PC-3 (cell line): ENCODE measurements around the gene DIP2B. TPM values are rescaled to one million over a fixed set of nuclear protein-coding genes. Genes with fewer than 3 reads are reported as not detected.

Experiments used
- ATAC-seq: fragments of 200-7000 bp; cut with Tn5 transposase; 2 replicates; pipeline ENCODE4 v1.9.1; 2020; ENCODE audit warnings: mild to moderate bottlenecking, moderate library complexity
- BruUV-seq: library from RNA; stranded (reverse); fragments of 400-500 nt; replicated peaks from 2 replicates; lab custom pipeline; 2021; lab: Mats Ljungman, UMichigan
- CTCF ChIA-PET: fragments of 300-600 bp; sonication (Branson Sonifier 250); formaldehyde crosslinking; loops from one replicate; lab custom pipeline; 2022; ENCODE audit warnings: antibody characterized with exemption; lab: Charles Lee
- POLR2A ChIA-PET: fragments of 300-600 bp; sonication (Branson Sonifier 250); formaldehyde crosslinking; loops from one replicate; lab custom pipeline; 2022; ENCODE audit warnings: antibody characterized with exemption; ENCODE audit not compliant: unreplicated experiment; lab: Charles Lee
- DNase-seq: peaks from one replicate; pipeline ENCODE4 v3.0.0-alpha.2; 2015
- H2AFZ ChIP-seq: fragments of 300-600 bp; sonication (generic); 2 replicates; pipeline ENCODE4 v1.6.0; 2016; ENCODE audit warnings: antibody characterized with exemption, low read length
- H3F3A ChIP-seq: fragments of 300-600 bp; sonication (generic); one replicate; pipeline ENCODE4 v1.6.0; 2017; ENCODE audit warnings: antibody characterized with exemption, low read length, control low read depth, mild to moderate bottlenecking; ENCODE audit not compliant: unreplicated experiment
- H3K27ac ChIP-seq: fragments of 300-600 bp; sonication (generic); 2 replicates; pipeline ENCODE4 v1.5.1; 2016; ENCODE audit warnings: mild to moderate bottlenecking, low read length
- H3K27me3 ChIP-seq: fragments of 300-600 bp; sonication (generic); 2 replicates; pipeline ENCODE4 v1.6.1; 2016; ENCODE audit warnings: low read length, mixed read lengths
- H3K36me3 ChIP-seq: fragments of 300-600 bp; sonication (generic); 2 replicates; pipeline ENCODE4 v1.6.1; 2016; ENCODE audit warnings: low read depth, mixed run types, low read length, mixed read lengths
- H3K4me1 ChIP-seq: fragments of 300-600 bp; sonication (generic); 2 replicates; pipeline ENCODE4 v1.5.1; 2016; ENCODE audit warnings: low read length; ENCODE audit not compliant: insufficient read depth
- H3K4me2 ChIP-seq: fragments of 300-600 bp; sonication (generic); 2 replicates; pipeline ENCODE4 v1.6.0; 2016; ENCODE audit warnings: low read length
- H3K4me3 ChIP-seq: fragments of 300-600 bp; sonication (generic); 2 replicates; pipeline ENCODE4 v1.5.1; 2016; ENCODE audit warnings: mild to moderate bottlenecking, low read length, mixed read lengths
- H3K79me2 ChIP-seq: fragments of 300-600 bp; sonication (generic); 2 replicates; pipeline ENCODE4 v1.6.1; 2017; ENCODE audit warnings: low read length, mixed read lengths
- H3K9ac ChIP-seq: fragments of 300-600 bp; sonication (generic); 2 replicates; pipeline ENCODE4 v1.6.0; 2016; ENCODE audit warnings: mild to moderate bottlenecking, low read length
- H3K9me2 ChIP-seq: fragments of 300-600 bp; sonication (generic); replicated peaks from 2 replicates; pipeline ENCODE4 v1.6.1; 2016; ENCODE audit warnings: mixed run types, low read length, mixed read lengths
- H3K9me3 ChIP-seq: fragments of 300-600 bp; sonication (generic); 2 replicates; pipeline ENCODE4 v1.6.1; 2016; ENCODE audit warnings: low read length, mixed read lengths
- H4K20me1 ChIP-seq: fragments of 300-600 bp; sonication (generic); 2 replicates; pipeline ENCODE4 v1.6.1; 2016; ENCODE audit warnings: low read length, mixed read lengths
- EZH2 ChIP-seq: fragments of 300-600 bp; sonication (generic); IDR thresholded peaks from one replicate; pipeline ENCODE4 v1.6.1; 2017; ENCODE audit warnings: antibody characterized with exemption, mild to moderate bottlenecking, low read length; ENCODE audit not compliant: unreplicated experiment
- EZH2phosphoT487 ChIP-seq: fragments of 300-600 bp; sonication (generic); IDR thresholded peaks from 2 replicates; pipeline ENCODE4 v1.6.1; 2018; ENCODE audit warnings: mild to moderate bottlenecking, antibody characterized with exemption, low read length, borderline replicate concordance
- intact Hi-C: fragments of 100-400 bp; cut with micrococcal nuclease; formaldehyde crosslinking; loops from 2 replicates; pipeline ENCODE4 v1.9.0; 2023
- total RNA-seq: library from RNA; depleted of rRNA; stranded (reverse); fragments of >200 nt; gene quantifications from 2 replicates; pipeline ENCODE4 v1.2.3, GENCODE V29; 2014
- TF ChIP-seq, protein P1 (sequence below): fragments of 300-600 bp; sonication (generic); conservative IDR thresholded peaks from 2 replicates; pipeline ENCODE4 v1.5.1; 2017; ENCODE audit warnings: antibody characterized with exemption, low read depth, mild to moderate bottlenecking, low read length

The DIP2B gene
- total RNA-seq, 1 experiment from 2014 or later: 36.3 TPM

DNA sequence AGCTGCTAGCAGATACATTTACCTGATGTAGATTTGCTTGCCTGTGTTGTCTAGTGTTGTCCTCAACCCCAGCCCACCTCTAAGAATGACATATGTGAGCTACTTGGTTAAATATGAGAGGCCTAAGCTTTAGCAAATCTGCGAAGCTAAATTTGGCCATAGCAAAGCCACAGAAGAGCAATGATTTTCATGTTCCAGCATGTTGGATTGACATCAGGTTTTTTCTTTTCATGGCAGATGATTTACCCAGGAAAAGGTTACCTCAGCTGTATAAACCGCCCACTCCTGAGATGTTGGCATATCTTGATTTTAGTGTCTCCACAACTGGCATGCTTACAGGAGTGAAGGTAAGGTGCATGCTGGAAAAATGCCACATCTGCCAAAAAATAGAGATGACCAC lies 222.7 kb downstream of the DIP2B start:
- H3K4me3 ChIP-seq: no peak overlapping the region
- ATAC-seq (no peak), DNase-seq (no peak)
- H4K20me1 ChIP-seq: no peaks in the 10 kb centered on the region
- H3K4me1 ChIP-seq: peaks cover 7% of the 10 kb centered on the region
- CTCF ChIA-PET: no interaction called here
- no peak overlapping the region for H3K4me2 ChIP-seq
- H3K27ac ChIP-seq: no peak overlapping the region
- POLR2A ChIA-PET: no interaction called here
- no peak overlapping the region for H3K9ac ChIP-seq
- peaks cover 65% of the 10 kb centered on the region for H3K36me3 ChIP-seq
- no peak overlapping the region for H2AFZ ChIP-seq
- no peaks in the 10 kb centered on the region for H3F3A ChIP-seq
- intact Hi-C loops: no loop called here
- H3K79me2 ChIP-seq: no peaks in the 10 kb centered on the region
- H3K9me3 ChIP-seq: no peaks in the 10 kb centered on the region
- H3K27me3 ChIP-seq: no peaks in the 10 kb centered on the region
- H3K9me2 ChIP-seq: no peaks in the 10 kb centered on the region
- BruUV-seq: no TSS peak
- TF ChIP-seq EZH2phosphoT487 (no peak), EZH2 (no peak)
- TF ChIP-seq, protein P1, sequence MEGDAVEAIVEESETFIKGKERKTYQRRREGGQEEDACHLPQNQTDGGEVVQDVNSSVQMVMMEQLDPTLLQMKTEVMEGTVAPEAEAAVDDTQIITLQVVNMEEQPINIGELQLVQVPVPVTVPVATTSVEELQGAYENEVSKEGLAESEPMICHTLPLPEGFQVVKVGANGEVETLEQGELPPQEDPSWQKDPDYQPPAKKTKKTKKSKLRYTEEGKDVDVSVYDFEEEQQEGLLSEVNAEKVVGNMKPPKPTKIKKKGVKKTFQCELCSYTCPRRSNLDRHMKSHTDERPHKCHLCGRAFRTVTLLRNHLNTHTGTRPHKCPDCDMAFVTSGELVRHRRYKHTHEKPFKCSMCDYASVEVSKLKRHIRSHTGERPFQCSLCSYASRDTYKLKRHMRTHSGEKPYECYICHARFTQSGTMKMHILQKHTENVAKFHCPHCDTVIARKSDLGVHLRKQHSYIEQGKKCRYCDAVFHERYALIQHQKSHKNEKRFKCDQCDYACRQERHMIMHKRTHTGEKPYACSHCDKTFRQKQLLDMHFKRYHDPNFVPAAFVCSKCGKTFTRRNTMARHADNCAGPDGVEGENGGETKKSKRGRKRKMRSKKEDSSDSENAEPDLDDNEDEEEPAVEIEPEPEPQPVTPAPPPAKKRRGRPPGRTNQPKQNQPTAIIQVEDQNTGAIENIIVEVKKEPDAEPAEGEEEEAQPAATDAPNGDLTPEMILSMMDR: no peak

DNA sequence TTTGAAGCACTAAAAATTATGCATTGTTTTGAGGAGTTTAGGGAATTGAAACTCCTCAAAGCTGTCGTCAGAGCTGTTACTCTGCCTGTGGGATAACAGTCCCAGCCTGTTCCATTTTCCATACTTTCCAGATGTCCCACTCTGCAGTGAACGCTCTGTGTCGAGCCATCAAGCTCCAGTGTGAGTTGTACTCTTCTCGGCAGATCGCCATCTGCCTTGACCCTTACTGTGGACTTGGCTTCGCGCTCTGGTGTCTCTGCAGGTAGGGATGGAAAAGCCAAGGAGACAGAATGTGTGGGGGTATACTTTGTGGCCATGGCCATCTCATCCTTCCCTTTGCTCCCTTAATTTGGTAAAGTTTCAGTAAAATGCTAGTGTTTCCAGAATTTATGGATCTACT lies 223.6 kb downstream of the DIP2B start:
- Histone ChIP-seq H3K36me3 (peaks cover 60% of the 10 kb centered on the region), H3K9ac (no peak overlapping the region), H3K4me1 (peaks cover 16% of the 10 kb centered on the region), H3K27me3 (no peaks in the 10 kb centered on the region), H3K79me2 (no peaks in the 10 kb centered on the region), H3K9me2 (no peaks in the 10 kb centered on the region), H3K4me2 (no peak overlapping the region), H3F3A (no peaks in the 10 kb centered on the region), H4K20me1 (no peaks in the 10 kb centered on the region), H3K9me3 (no peaks in the 10 kb centered on the region), H2AFZ (no peak overlapping the region), H3K27ac (no peak overlapping the region), H3K4me3 (no peak overlapping the region)
- no peak for DNase-seq
- TF ChIP-seq EZH2phosphoT487 (no peak), EZH2 (no peak)
- TF ChIP-seq, protein P1: no peak
- BruUV-seq: no TSS peak
- no peak for ATAC-seq
- intact Hi-C loops: no loop called here
- ChIA-PET POLR2A (no interaction called here), CTCF (no interaction called here)

GRCh38 chr12:50728841-50729240 lies 224.1 kb downstream of the DIP2B start:
- Histone ChIP-seq H3K4me1 (peaks cover 17% of the 10 kb centered on the region), H3F3A (no peaks in the 10 kb centered on the region), H3K27ac (no peak overlapping the region), H3K79me2 (no peaks in the 10 kb centered on the region), H3K36me3 (peaks cover 61% of the 10 kb centered on the region), H3K9me3 (no peaks in the 10 kb centered on the region), H3K4me3 (no peak overlapping the region), H4K20me1 (no peaks in the 10 kb centered on the region), H3K9me2 (no peaks in the 10 kb centered on the region), H3K9ac (no peak overlapping the region), H3K4me2 (no peak overlapping the region), H3K27me3 (no peaks in the 10 kb centered on the region), H2AFZ (no peak overlapping the region)
- no TSS peak for BruUV-seq
- ATAC-seq: no peak
- intact Hi-C loops: no loop called here
- DNase-seq: no peak
- TF ChIP-seq, protein P1: no peak
- TF ChIP-seq EZH2 (no peak), EZH2phosphoT487 (no peak)
- ChIA-PET CTCF (no interaction called here), POLR2A (no interaction called here)
